ENCODE data around the gene CCNL2. TPM values are rescaled to one million over a fixed set of nuclear protein-coding genes. Genes with fewer than 3 reads are reported as not detected.

The CCNL2 gene
- total and polyA plus RNA-seq, 2 donors (not counting 1 experiment from before 2014, with no cell fraction given) = 102 to 116 TPM

DNA sequence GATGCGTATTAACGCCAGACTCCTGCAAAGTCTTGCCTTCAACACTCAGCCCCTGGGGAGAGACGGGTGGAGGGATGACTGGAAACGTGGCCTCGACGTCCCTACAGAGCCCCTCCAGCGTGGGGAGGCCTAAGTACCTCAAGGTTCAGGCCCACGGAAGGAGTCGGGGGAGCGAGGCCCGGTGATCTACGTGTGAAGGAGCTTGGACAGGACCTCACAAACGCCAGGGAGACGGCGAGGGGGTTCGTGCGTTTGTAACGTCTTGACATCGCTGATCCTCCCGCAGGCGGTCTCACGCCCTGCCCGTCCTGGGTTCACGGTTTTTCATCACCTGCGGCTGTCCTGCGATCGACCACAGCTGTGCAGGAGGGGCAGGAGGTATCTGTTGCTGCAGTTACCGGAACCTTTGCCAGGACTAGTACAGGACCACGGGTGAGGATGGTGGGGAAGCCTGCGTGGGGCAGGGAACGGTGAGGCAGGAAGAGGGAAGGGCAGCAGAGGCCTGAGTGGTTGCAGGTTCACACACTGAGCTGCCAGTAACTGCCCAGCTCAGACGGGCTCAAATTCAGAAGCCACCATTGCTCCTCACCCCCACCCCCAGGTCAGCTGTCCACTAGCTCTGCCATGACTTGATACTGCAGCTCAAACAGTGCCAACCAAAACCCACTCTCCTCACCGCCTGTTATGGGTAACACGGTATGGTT lies 889 bp upstream of the CCNL2 start:
- no peaks in the 10 kb centered on the region for H4K20me1 ChIP-seq (ENCODE audit: control insufficient read depth, extremely low read depth, insufficient read depth, low read length)
- H3K9ac ChIP-seq (ENCODE audit: insufficient read depth, low read length) = peak overlapping the region; percentile 89
- H3K27ac ChIP-seq (ENCODE audit: insufficient read depth, low read length) = peak overlapping the region; percentile 91
- peaks cover 60% of the 10 kb centered on the region for H3K79me2 ChIP-seq (ENCODE audit: control insufficient read depth, insufficient read depth, low read length)
- peaks cover 38% of the 10 kb centered on the region for H3K36me3 ChIP-seq (ENCODE audit: control insufficient read depth, insufficient read depth, low read length)
- H2AFZ ChIP-seq (ENCODE audit: low read length) = peak overlapping the region; percentile 35
- TF ChIP-seq, protein P1, sequence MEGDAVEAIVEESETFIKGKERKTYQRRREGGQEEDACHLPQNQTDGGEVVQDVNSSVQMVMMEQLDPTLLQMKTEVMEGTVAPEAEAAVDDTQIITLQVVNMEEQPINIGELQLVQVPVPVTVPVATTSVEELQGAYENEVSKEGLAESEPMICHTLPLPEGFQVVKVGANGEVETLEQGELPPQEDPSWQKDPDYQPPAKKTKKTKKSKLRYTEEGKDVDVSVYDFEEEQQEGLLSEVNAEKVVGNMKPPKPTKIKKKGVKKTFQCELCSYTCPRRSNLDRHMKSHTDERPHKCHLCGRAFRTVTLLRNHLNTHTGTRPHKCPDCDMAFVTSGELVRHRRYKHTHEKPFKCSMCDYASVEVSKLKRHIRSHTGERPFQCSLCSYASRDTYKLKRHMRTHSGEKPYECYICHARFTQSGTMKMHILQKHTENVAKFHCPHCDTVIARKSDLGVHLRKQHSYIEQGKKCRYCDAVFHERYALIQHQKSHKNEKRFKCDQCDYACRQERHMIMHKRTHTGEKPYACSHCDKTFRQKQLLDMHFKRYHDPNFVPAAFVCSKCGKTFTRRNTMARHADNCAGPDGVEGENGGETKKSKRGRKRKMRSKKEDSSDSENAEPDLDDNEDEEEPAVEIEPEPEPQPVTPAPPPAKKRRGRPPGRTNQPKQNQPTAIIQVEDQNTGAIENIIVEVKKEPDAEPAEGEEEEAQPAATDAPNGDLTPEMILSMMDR (conservative IDR thresholded peaks at IDR 0.05 in 1 of 2, IDR thresholded peaks at IDR 0.05 in 1 of 2; ENCODE audit: low read depth in 1 of 2, low read length in 2 of 2) = no peak
- no peak for TF ChIP-seq EZH2 (IDR thresholded peaks at IDR 0.05; ENCODE audit: low read length, missing control alignments)
- peak; percentile 25 to 26 for DNase-seq (ENCODE audit: low read depth in 2 of 2)
- H3K27me3 ChIP-seq (ENCODE audit: control insufficient read depth, insufficient read depth, low read length) = no peaks in the 10 kb centered on the region
- H3K4me1 ChIP-seq (ENCODE audit: control insufficient read depth, extremely low read depth, insufficient read depth, low read length) = peaks cover 18% of the 10 kb centered on the region
- peak overlapping the region; percentile 100 for H3K4me2 ChIP-seq (ENCODE audit: extremely low read depth, insufficient read depth, low read length)
- no peaks in the 10 kb centered on the region for H3K9me3 ChIP-seq (ENCODE audit: control insufficient read depth, insufficient read depth, low read depth, low read length)
- H3K4me3 ChIP-seq (replicated peaks in 1 of 4; ENCODE audit: control extremely low read depth in 1 of 4, insufficient read depth in 1 of 4, low read depth in 3 of 4, low read length in 4 of 4) = peak overlapping the region; percentile 77 to 100 (median 96)

DNA sequence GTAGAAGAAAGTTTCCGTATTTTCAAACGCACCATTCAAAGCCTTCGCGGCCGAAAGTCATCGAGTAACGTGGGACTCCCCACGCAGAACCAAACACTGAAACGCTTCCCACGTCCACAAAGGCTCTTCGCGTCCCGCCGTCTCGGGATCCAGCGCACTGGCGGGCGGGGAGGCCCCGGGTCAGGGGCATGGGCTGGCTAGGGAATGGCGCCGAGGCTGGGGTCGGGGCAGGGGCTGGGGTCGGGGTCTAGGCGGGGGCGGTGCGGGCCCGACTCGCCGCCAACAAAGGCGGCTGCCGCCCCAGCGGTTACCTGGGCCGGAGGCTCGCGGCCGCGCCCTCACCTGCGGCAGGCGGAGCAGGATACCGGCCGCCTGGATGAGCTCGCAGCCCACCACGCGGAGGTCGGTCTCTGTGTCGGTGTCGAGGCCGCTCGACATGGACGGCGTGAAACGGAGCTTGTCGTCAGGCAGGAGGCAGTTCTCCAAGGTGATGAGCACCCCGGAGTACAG lies 403 bp downstream of the CCNL2 start:
- H3K4me1 ChIP-seq (ENCODE audit: control insufficient read depth, extremely low read depth, insufficient read depth, low read length) = peaks cover 18% of the 10 kb centered on the region
- H3K36me3 ChIP-seq (ENCODE audit: control insufficient read depth, insufficient read depth, low read length) = peaks cover 32% of the 10 kb centered on the region
- H3K27me3 ChIP-seq (ENCODE audit: control insufficient read depth, insufficient read depth, low read length) = no peaks in the 10 kb centered on the region
- H4K20me1 ChIP-seq (ENCODE audit: control insufficient read depth, extremely low read depth, insufficient read depth, low read length) = no peaks in the 10 kb centered on the region
- H3K9ac ChIP-seq (ENCODE audit: insufficient read depth, low read length) = peak overlapping the region; percentile 92
- TF ChIP-seq EZH2 (IDR thresholded peaks at IDR 0.05; ENCODE audit: low read length, missing control alignments) = no peak
- TF ChIP-seq, protein P1 (conservative IDR thresholded peaks at IDR 0.05 in 1 of 2, IDR thresholded peaks at IDR 0.05 in 1 of 2; ENCODE audit: low read depth in 1 of 2, low read length in 2 of 2) = no peak
- peak overlapping the region; percentile 93 for H3K4me2 ChIP-seq (ENCODE audit: extremely low read depth, insufficient read depth, low read length)
- H3K4me3 ChIP-seq (replicated peaks in 1 of 4; ENCODE audit: control extremely low read depth in 1 of 4, insufficient read depth in 1 of 4, low read depth in 3 of 4, low read length in 4 of 4) = peak overlapping the region; percentile 53 to 99 (median 94)
- peaks cover 57% of the 10 kb centered on the region for H3K79me2 ChIP-seq (ENCODE audit: control insufficient read depth, insufficient read depth, low read length)
- no peak for DNase-seq (ENCODE audit: low read depth in 2 of 2)
- H3K27ac ChIP-seq (ENCODE audit: insufficient read depth, low read length) = peak overlapping the region; percentile 85
- H3K9me3 ChIP-seq (ENCODE audit: control insufficient read depth, insufficient read depth, low read depth, low read length) = no peaks in the 10 kb centered on the region
- H2AFZ ChIP-seq (ENCODE audit: low read length) = peak overlapping the region; percentile 82

DNA sequence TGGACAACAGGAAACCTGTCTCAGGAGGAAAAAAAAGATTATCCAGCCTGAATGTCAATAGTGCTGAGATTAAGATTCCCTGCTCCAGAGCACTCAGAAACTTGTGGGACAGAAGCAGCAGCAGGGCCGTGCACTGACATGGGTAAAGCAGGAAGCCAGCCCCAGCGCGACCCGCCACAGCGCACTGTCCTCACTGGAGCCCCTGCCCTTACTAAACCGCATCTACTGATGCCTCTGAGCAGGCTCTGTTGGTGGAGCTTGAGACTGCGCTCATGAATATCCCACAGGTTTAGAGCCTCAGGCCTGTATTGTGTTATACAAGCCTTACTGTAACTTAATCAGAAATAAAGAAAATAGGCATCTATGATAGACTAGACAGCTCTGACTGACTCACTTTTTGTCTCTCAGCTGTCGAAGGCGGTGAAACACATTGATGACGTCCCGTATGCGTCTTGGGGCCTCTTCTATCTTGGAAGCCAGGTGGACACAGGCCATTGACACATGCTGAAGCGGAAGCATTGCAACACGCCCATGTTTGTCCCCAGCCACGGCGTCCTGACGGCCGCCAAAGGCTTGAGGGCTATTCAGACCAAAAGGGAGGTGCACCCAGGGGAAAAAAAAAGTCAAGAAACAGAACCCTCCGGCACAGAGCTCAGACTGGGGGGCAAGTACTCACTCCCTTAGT lies 1.2 kb downstream of the CCNL2 start:
- Histone ChIP-seq H2AFZ (ENCODE audit: low read length) (no peak overlapping the region), H3K79me2 (ENCODE audit: control insufficient read depth, insufficient read depth, low read length) (peaks cover 59% of the 10 kb centered on the region), H3K9me3 (ENCODE audit: control insufficient read depth, insufficient read depth, low read depth, low read length) (no peaks in the 10 kb centered on the region), H3K4me1 (ENCODE audit: control insufficient read depth, extremely low read depth, insufficient read depth, low read length) (peaks cover 18% of the 10 kb centered on the region), H3K4me2 (ENCODE audit: extremely low read depth, insufficient read depth, low read length) (peak overlapping the region; percentile 93), H4K20me1 (ENCODE audit: control insufficient read depth, extremely low read depth, insufficient read depth, low read length) (no peaks in the 10 kb centered on the region), H3K9ac (ENCODE audit: insufficient read depth, low read length) (peak overlapping the region; percentile 92), H3K27ac (ENCODE audit: insufficient read depth, low read length) (peak overlapping the region; percentile 85), H3K4me3 (replicated peaks in 1 of 4; ENCODE audit: control extremely low read depth in 1 of 4, insufficient read depth in 1 of 4, low read depth in 3 of 4, low read length in 4 of 4) (peak overlapping the region; percentile 53 to 99 (median 94)), H3K27me3 (ENCODE audit: control insufficient read depth, insufficient read depth, low read length) (no peaks in the 10 kb centered on the region), H3K36me3 (ENCODE audit: control insufficient read depth, insufficient read depth, low read length) (peaks cover 37% of the 10 kb centered on the region)
- DNase-seq (ENCODE audit: low read depth in 2 of 2) = peak; percentile 26 to 36
- TF ChIP-seq, protein P1 (conservative IDR thresholded peaks at IDR 0.05 in 1 of 2, IDR thresholded peaks at IDR 0.05 in 1 of 2; ENCODE audit: low read depth in 1 of 2, low read length in 2 of 2) = no peak
- no peak for TF ChIP-seq EZH2 (IDR thresholded peaks at IDR 0.05; ENCODE audit: low read length, missing control alignments)

Measured in fibroblast of lung (primary cell).